ENCODE results near the gene RPS16.

The RPS16 gene

DNA sequence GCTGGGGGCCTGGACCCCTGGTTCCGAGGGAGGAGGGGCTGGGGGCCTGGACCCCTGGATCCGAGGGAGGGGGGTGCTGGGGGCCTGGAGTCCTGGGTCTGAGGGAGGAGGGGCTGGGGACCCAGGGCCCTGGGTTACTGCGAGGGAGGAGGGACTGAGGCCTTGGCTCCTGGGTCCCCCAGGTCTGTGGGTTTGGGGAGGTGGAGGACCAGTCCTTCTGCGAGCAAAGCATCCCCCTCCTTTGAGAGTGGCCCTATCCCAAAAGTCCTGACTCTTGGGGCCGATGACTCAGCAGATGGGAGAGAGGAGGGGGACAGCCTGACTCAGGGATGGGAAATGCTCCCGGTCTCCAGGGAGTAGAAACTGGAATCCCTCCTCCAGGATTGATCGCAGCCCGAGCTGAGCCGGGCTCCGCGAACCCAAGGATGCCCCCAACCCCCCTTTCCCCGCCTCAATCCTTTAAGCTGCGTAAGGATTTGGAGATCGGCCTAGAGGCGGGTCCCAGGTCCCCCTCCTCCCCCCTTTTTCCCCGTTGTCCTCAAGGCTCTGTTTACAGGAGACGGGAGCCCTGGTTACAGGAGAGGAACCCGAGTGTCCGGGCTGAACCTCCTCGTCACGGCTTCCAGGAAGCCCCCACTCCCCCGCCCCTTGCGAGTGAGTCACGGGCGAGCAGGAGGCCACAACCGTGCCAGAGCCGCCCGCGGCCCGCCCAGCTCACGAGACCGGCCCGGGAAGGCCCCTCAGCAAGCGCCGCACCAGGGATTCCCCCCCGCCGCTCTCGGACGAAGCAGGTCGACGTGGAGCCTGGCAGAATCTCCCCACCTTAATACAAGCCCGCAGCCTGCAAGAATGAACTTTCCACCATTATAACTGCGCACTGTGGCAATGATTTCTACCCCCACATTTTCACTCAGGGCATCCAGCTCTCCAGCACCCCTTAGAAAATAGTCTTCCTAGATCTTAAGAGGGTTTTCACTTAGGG is 32.1 kb downstream of the RPS16 start:
- Histone ChIP-seq H3K9ac (ENCODE audit: low read depth, low read length) (peak overlapping the region; percentile 76), H3K36me3 (ENCODE audit: control insufficient read depth, insufficient read depth, low read length) (peaks cover 8% of the 10 kb centered on the region; the same call in 1 of the 2 replicates), H3K27me3 (ENCODE audit: control insufficient read depth, insufficient read depth, low read length) (no peaks in the 10 kb centered on the region), H3K4me3 (ENCODE audit: low read depth, low read length) (peak overlapping the region; percentile 68), H3K27ac (ENCODE audit: low read depth, low read length) (peak overlapping the region; percentile 99), H3K9me3 (ENCODE audit: control insufficient read depth, insufficient read depth, low read length) (no peaks in the 10 kb centered on the region), H3K4me1 (ENCODE audit: control insufficient read depth, insufficient read depth, low read length) (peaks cover 29% of the 10 kb centered on the region)

DNA sequence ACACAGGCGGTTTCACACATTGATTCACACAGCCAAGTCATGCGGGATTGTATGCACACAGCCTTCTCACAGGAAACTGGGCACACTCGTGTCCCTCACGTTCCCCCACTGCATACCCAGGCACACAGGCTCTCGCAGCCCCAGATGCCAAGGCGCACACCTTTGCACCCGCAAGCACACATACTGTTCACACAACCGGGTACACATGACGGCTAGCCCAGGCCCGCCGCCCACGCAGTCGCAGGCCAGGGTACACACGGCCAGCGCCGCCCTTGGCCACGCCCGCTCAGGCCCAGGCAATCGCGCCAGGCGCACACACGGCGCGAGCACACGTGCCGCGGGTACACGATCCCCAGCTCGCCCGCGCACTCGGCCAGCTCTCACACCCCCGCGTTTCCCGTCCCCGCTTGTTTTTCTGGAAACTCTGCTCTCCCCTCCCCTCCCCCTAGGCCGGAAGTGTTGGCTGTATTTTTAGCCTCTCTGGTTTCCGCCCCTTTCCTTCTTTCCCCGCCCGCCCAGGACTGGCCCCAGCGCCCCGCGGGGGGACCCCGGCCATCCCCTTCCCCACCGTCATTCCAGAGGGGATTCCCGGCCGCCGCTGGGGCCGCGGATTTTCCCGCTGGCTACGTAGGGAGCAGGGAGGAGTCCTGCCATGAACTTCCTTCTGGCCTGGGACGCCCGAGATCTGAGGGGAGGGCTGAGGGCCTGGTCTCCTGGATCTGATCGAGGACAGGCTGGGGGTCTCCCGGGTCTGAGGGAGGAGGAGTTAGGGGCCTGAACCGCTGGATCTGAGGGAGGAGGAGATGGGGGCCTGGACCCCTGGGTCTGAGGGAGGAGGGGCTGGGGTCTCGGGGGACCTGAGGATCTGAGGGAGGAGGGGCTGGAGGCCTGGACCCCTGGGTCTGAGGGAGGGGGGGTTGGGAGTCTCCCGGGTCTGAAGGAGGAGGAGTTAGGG is 33.1 kb downstream of the RPS16 start:
- Histone ChIP-seq H3K27ac (ENCODE audit: low read depth, low read length) (peak overlapping the region; percentile 99), H3K4me1 (ENCODE audit: control insufficient read depth, insufficient read depth, low read length) (peaks cover 33% of the 10 kb centered on the region), H3K36me3 (ENCODE audit: control insufficient read depth, insufficient read depth, low read length) (peaks cover 6% of the 10 kb centered on the region; the same call in 1 of the 2 replicates), H3K9me3 (ENCODE audit: control insufficient read depth, insufficient read depth, low read length) (no peaks in the 10 kb centered on the region), H3K9ac (ENCODE audit: low read depth, low read length) (peak overlapping the region; percentile 85), H3K4me3 (ENCODE audit: low read depth, low read length) (peak overlapping the region; percentile 68), H3K27me3 (ENCODE audit: control insufficient read depth, insufficient read depth, low read length) (no peaks in the 10 kb centered on the region)

DNA sequence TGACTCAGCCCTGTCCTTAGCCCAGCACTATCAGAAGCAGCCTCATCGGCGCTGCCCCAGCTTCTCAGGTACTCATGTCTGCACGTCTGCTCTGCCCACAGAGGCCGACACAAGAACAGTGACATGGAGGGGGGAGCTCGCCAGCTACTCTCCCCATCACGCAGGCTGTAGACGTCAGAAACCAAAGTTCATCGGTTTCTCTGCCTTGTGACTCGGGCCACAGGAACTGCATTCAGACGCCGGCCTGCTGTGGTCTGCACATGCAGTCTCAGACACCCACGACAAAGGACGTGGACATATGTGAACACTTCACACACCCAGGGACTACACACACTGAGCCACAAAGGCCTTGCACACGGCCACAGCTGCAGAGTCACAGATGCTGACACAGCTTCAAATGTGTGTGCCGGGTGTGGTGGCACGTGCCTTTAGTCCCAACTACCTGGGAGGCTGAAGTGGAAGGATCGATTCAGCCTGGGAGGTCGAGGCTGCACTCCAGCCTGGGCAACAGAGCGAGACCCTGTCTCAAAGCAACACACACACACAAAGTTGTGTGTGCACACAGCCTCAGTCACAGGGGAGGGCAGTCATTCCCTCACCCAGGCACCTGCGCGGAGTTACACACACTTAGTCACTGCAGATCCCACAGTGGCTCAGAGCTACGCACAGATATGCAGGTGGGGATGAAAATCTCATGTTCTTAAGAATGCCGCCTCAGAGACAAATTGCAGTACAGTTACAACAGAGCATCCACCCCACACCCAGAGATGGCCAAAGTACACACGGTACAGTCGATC is 34.0 kb downstream of the RPS16 start:
- Histone ChIP-seq H3K27ac (ENCODE audit: low read depth, low read length) (peak overlapping the region; percentile 99), H3K27me3 (ENCODE audit: control insufficient read depth, insufficient read depth, low read length) (no peaks in the 10 kb centered on the region), H3K4me3 (ENCODE audit: low read depth, low read length) (peak overlapping the region; percentile 68), H3K9me3 (ENCODE audit: control insufficient read depth, insufficient read depth, low read length) (no peaks in the 10 kb centered on the region), H3K9ac (ENCODE audit: low read depth, low read length) (peak overlapping the region; percentile 85), H3K4me1 (ENCODE audit: control insufficient read depth, insufficient read depth, low read length) (peaks cover 33% of the 10 kb centered on the region), H3K36me3 (ENCODE audit: control insufficient read depth, insufficient read depth, low read length) (peaks cover 6% of the 10 kb centered on the region; the same call in 1 of the 2 replicates)

DNA sequence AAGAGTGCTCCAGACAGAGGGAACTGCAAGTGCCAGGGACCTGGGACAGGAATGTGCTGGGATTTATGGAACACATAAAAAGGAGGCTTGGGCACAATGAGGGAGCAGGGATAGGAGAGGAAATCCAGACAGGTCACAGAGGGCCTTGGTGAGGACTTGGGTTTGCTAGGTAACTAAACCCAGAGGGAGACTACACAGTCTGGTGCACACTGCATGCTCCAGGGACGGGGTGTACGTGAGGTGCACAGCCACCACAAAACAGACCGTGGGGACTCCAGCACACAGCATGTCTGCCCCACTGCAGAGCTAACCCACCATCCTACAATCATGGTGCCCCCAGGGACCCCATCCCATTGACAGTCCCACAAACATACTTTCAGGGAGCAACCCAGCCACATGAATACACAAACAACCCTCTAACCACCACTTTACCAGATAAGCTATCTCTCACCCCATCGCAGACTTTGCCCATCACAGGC is 34.6 kb downstream of the RPS16 start:
- H3K4me3 ChIP-seq (ENCODE audit: low read depth, low read length), result no peak overlapping the region
- no peaks in the 10 kb centered on the region for H3K27me3 ChIP-seq (ENCODE audit: control insufficient read depth, insufficient read depth, low read length)
- H3K36me3 ChIP-seq (ENCODE audit: control insufficient read depth, insufficient read depth, low read length), result peaks cover 6% of the 10 kb centered on the region; the same call in 1 of the 2 replicates
- H3K4me1 ChIP-seq (ENCODE audit: control insufficient read depth, insufficient read depth, low read length), result peaks cover 31% of the 10 kb centered on the region
- H3K27ac ChIP-seq (ENCODE audit: low read depth, low read length), result peak overlapping the region; percentile 99
- H3K9me3 ChIP-seq (ENCODE audit: control insufficient read depth, insufficient read depth, low read length), result no peaks in the 10 kb centered on the region
- no peak overlapping the region for H3K9ac ChIP-seq (ENCODE audit: low read depth, low read length)

DNA sequence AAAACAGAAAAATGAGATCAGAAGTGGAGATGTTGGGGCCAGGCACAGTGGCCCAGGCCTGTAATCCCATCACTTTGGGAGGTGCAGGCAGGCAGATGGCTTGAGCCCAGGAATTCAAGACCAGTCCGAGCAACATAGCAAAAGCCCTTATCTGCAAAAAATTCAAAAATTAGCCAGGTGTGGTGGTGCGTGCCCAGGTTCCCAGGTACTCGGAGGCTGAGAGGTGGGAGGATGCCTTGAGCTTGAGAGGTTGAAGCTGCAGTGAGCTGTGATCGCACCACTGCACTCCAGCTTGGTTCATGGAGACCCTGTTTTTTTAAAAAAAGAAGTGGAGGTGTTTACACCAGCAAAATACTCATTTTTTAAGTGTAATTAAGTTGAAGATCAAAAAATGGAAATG is 35.7 kb downstream of the RPS16 start:
- no peak overlapping the region for H3K4me3 ChIP-seq (ENCODE audit: low read depth, low read length)
- H3K9ac ChIP-seq (ENCODE audit: low read depth, low read length), result no peak overlapping the region
- peaks cover 9% of the 10 kb centered on the region for H3K36me3 ChIP-seq (ENCODE audit: control insufficient read depth, insufficient read depth, low read length)
- no peaks in the 10 kb centered on the region for H3K27me3 ChIP-seq (ENCODE audit: control insufficient read depth, insufficient read depth, low read length)
- no peak overlapping the region for H3K27ac ChIP-seq (ENCODE audit: low read depth, low read length)
- no peaks in the 10 kb centered on the region for H3K9me3 ChIP-seq (ENCODE audit: control insufficient read depth, insufficient read depth, low read length)
- peaks cover 24% of the 10 kb centered on the region for H3K4me1 ChIP-seq (ENCODE audit: control insufficient read depth, insufficient read depth, low read length)

DNA sequence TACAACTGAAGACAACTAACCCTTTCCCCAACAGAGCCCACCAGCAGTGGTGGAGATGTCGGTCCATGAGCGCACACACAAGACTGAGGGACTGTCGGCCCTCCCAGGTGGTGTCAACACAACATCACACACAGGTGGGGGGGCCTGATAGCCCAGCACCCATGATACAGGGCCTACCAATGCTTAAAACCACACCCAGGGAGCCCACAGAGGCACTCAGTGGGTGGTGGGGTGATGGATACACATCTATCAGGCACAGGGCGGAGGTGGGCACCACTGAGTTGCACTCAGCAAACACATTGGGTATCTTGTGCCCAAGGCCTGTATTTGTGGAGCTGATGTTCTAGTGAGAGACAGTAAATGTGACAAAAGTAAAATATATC is 36.1 kb downstream of the RPS16 start:
- Histone ChIP-seq H3K9me3 (ENCODE audit: control insufficient read depth, insufficient read depth, low read length) (no peaks in the 10 kb centered on the region), H3K36me3 (ENCODE audit: control insufficient read depth, insufficient read depth, low read length) (peaks cover 12% of the 10 kb centered on the region), H3K4me1 (ENCODE audit: control insufficient read depth, insufficient read depth, low read length) (peaks cover 24% of the 10 kb centered on the region), H3K27ac (ENCODE audit: low read depth, low read length) (no peak overlapping the region), H3K27me3 (ENCODE audit: control insufficient read depth, insufficient read depth, low read length) (no peaks in the 10 kb centered on the region), H3K4me3 (ENCODE audit: low read depth, low read length) (no peak overlapping the region), H3K9ac (ENCODE audit: low read depth, low read length) (no peak overlapping the region)

DNA sequence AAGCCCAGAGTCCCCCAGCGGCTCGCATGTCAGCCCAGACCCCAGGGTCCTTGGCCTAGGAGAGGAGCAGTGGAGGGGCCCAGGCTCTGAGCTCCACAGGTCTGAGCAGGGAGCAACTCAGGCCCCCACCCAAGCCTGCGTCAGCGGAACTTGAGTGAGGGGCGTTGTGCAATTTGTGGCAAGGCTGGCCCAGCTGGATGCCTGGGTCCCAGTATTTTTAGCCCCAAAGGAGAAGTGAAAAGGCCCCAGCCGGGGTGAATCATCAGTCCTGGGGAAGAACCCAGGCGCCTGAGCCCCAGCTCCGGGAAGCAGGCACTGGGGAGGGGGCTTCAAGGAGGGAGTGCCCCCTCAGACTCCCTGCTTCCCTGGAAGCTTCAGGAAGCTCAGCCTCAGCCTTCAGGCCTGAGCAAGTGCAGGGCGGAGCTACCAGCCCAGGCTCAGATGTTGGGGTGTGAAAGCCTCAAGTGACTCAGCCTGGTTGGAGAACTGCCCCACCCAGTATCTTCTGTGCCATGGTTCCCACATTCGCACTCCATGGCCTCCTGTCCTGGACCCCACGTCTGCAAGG is 37.4 kb downstream of the RPS16 start:
- no peak overlapping the region for H3K9ac ChIP-seq (ENCODE audit: low read depth, low read length)
- H3K27ac ChIP-seq (ENCODE audit: low read depth, low read length), result peak overlapping the region; percentile 73
- H3K4me1 ChIP-seq (ENCODE audit: control insufficient read depth, insufficient read depth, low read length), result peaks cover 20% of the 10 kb centered on the region
- peaks cover 21% of the 10 kb centered on the region for H3K36me3 ChIP-seq (ENCODE audit: control insufficient read depth, insufficient read depth, low read length)
- H3K4me3 ChIP-seq (ENCODE audit: low read depth, low read length), result no peak overlapping the region
- no peaks in the 10 kb centered on the region for H3K27me3 ChIP-seq (ENCODE audit: control insufficient read depth, insufficient read depth, low read length)
- H3K9me3 ChIP-seq (ENCODE audit: control insufficient read depth, insufficient read depth, low read length), result no peaks in the 10 kb centered on the region

DNA sequence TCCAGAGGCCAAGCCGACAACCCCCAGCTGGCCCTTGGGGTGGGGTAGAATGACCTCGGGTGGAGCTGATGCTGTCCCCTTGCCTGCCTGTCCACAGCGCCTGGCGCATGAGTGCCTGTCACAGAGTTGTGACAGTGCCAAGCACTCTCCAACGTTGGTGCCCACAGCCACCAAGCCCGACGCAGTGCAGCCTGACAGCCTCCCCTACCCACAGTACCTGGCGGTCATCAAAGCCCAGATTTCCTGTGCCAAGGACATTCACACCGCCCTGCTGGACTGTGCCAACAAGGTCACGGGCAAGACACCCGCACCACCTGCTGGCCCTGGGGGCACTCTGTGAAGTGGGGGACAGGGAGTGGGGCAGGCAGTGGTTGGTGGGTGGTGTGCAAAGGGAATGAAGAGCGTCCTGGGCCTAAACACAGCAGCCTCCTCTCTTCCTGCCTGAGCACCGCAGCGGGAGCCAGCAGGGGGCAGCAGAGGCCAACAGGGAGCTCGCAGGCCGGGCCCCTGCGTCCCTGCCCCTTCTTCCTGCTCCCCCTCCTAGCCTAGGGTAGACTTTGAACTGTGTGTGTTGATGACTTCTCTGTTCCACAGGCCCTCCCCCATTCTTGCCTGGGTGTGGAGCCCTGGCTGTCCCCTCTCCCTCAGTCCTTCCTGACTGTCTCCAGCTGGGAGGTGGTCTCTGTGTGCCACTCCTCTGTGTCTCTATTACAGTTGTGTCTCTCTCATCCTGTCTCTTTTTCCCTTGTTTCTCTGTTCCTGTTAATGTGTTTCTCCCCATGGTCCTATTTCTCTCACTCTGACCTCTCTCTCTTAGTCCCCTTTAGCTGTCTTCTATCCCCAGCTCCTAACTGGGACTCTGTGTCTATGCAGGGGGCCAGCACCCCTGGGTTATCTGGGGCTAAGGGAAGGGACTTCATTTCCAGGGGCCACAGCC is 38.1 kb downstream of the RPS16 start:
- Histone ChIP-seq H3K4me3 (ENCODE audit: low read depth, low read length) (no peak overlapping the region), H3K4me1 (ENCODE audit: control insufficient read depth, insufficient read depth, low read length) (peaks cover 20% of the 10 kb centered on the region), H3K27me3 (ENCODE audit: control insufficient read depth, insufficient read depth, low read length) (no peaks in the 10 kb centered on the region), H3K9me3 (ENCODE audit: control insufficient read depth, insufficient read depth, low read length) (no peaks in the 10 kb centered on the region), H3K9ac (ENCODE audit: low read depth, low read length) (no peak overlapping the region), H3K27ac (ENCODE audit: low read depth, low read length) (peak overlapping the region; percentile 73), H3K36me3 (ENCODE audit: control insufficient read depth, insufficient read depth, low read length) (peaks cover 23% of the 10 kb centered on the region)

DNA sequence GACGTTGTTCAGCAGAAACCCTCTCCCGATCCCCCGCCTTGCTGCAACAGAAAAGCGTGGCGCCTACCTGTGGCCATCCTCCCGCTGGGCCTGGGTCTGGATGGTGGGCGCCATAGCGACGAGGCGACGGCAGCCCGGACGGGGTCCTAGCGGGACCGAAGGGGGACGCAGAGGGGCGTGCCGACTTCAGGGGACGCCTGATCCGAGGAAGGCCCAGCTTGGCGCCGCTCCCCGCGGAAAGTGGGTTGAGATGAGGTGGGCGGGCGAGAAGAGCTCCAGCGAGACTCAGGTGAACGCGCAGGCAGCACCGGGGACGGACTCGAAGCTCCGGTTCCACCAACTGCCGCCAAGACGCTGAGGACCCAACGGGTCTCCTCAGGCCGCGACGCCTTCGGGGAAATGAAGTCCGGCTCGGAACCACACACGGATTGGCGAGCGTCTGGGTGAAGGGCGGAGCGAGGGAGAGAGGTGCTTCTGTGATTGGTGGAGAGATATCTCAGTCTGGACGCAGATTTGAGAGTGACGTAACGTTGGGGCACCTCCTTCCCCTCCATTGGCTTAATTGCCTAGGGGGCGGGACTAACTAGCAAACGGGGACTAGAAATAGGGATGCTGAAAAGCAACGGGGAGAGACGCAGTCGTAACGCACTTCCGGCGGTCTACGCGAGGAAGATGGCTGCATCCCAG is 44.9 kb downstream of the RPS16 start, which contains the start of the genes MED29 and PAF1:
Gene MED29 (plus strand): TSS at position 628 of the 687 bp plus-strand sequence. CDS start 45 bp downstream, at position 673.
Gene PAF1 (minus strand): TSS at position 356 of the 687 bp plus-strand sequence. CDS start 242 bp downstream, at position 114.
- H3K27me3 ChIP-seq (ENCODE audit: control insufficient read depth, insufficient read depth, low read length), result no peaks in the 10 kb centered on the region

More for the DNA sequence above, 44.9 kb downstream of the RPS16 start, which contains the start of the genes MED29 and PAF1:
- peak within 1 kb of the TSS; percentile 99 for H3K27ac ChIP-seq (ENCODE audit: low read depth, low read length)
- peaks cover 55% of the 10 kb centered on the region for H3K36me3 ChIP-seq (ENCODE audit: control insufficient read depth, insufficient read depth, low read length)
- peak within 1 kb of the TSS; percentile 92 for H3K4me3 ChIP-seq (ENCODE audit: low read depth, low read length)
- peaks cover 3% of the 10 kb centered on the region; the same call in 1 of the 2 replicates for H3K4me1 ChIP-seq (ENCODE audit: control insufficient read depth, insufficient read depth, low read length)
- H3K9me3 ChIP-seq (ENCODE audit: control insufficient read depth, insufficient read depth, low read length), result no peaks in the 10 kb centered on the region
- peak within 1 kb of the TSS; percentile 96 for H3K9ac ChIP-seq (ENCODE audit: low read depth, low read length)
